Measurements from ENCODE around the gene SPPL2B. TPM values are rescaled to one million over a fixed set of nuclear protein-coding genes. Genes with fewer than 3 reads are reported as not detected.
"Not testable (repeated sequence)": the region's sequence is repeated elsewhere in the genome, so short reads cannot be mapped to it uniquely, and the experiment has no call there.

SPPL2B gene, protein sequence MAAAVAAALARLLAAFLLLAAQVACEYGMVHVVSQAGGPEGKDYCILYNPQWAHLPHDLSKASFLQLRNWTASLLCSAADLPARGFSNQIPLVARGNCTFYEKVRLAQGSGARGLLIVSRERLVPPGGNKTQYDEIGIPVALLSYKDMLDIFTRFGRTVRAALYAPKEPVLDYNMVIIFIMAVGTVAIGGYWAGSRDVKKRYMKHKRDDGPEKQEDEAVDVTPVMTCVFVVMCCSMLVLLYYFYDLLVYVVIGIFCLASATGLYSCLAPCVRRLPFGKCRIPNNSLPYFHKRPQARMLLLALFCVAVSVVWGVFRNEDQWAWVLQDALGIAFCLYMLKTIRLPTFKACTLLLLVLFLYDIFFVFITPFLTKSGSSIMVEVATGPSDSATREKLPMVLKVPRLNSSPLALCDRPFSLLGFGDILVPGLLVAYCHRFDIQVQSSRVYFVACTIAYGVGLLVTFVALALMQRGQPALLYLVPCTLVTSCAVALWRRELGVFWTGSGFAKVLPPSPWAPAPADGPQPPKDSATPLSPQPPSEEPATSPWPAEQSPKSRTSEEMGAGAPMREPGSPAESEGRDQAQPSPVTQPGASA
- total RNA-seq, result 100 to 1,000 TPM in 1 of 2 donors, 10 to 100 TPM in 1; 75.8 to 202 TPM

DNA sequence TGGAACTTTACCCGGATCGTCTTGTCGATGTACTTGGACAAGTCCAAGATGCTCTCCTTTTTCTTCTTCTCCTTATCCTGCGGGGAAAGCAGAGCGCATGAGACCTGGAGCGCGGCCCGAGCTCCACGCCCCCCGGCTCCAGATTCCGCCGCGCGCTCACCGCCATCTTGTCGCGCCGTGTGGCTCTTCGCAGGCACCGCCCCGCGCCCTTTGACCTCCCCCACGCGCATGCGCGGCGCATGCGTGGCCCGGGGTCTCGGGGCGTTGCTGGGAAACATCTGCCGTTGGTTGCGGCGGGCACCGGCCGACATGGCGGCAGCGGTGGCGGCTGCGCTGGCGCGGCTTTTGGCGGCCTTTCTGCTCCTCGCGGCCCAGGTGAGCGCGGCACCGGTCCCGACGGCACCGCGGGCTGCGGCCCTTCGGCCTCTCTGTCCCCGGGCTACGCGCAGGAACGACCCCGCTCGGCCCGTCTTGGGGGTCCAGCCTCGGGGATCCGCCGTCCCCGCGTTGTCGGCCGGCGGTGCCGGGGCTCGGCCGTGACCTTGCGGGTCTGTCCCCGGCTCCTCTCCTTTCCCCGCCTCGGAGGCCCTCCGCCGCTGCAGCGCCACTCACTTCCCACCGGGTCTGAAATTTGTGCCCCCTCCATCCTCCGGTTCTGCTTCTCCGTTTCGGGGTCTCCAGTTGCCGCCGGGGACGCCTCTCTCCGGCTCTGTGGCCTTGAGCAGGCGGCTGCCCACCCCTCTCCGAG is at the start of gene SPPL2B, which contains the start of gene LSM7:
SPPL2B (plus strand) TSS at position 284 of the 748 bp plus-strand sequence; CDS start at position 310, 26 bp downstream.
LSM7 (minus strand) TSS at position 186 of the 748 bp plus-strand sequence; CDS start at position 166, 20 bp downstream.
- Histone ChIP-seq H3K36me3 (replicated peaks in 1 of 2; ENCODE audit: insufficient read depth in 1 of 2, low read depth in 2 of 2) (no peaks in the 10 kb centered on the region), H3K27ac (peak within 1 kb of the TSS in 3 of 4 donors; percentile 75 to 80 (median 79)), H3K4me3 (peak within 1 kb of the TSS; percentile 86 to 98), H3K9me3 (no peaks in the 10 kb centered on the region), H3K27me3 (no peaks in the 10 kb centered on the region), H3K4me1 (peaks cover 61% of the 10 kb centered on the region)
- DNase-seq (peak; percentile 91 to 92 (median 92)), ATAC-seq (peak; percentile 87)
- TF ChIP-seq POLR2A (IDR thresholded peaks at IDR 0.05) (peak; percentile 41 to 66 (median 60)), CTCF (IDR thresholded peaks at IDR 0.05) (peak in 1 of 7 experiments; percentile 23)
- 0 to 1% methylated on average over 21 to 82 of the region's 89 CpGs for WGBS, 2 donors
- intact Hi-C loops (cut with DNase I), result no loop called here

GRCh38 chr19:2280633-2281264 is 47.7 kb upstream of the SPPL2B start:
- no peak overlapping the region for H3K4me3 ChIP-seq
- no peaks in the 10 kb centered on the region for H3K36me3 ChIP-seq (replicated peaks in 1 of 2; ENCODE audit: insufficient read depth in 1 of 2, low read depth in 2 of 2)
- intact Hi-C loops (cut with DNase I), result no loop called here
- no peak for TF ChIP-seq POLR2A (IDR thresholded peaks at IDR 0.05)
- TF ChIP-seq CTCF (IDR thresholded peaks at IDR 0.05), result no peak
- whole genome bisulfite sequencing, 2 donors, result 48 to 62% methylated on average over 22 to 25 of the region's 26 CpGs
- H3K27me3 ChIP-seq, result no peaks in the 10 kb centered on the region
- H3K9me3 ChIP-seq, result no peaks in the 10 kb centered on the region
- DNase-seq (peak; percentile 60 to 82 (median 76)), ATAC-seq (peak; percentile 59)
- no peak overlapping the region for H3K27ac ChIP-seq
- H3K4me1 ChIP-seq, result peaks cover 13% of the 10 kb centered on the region

DNA sequence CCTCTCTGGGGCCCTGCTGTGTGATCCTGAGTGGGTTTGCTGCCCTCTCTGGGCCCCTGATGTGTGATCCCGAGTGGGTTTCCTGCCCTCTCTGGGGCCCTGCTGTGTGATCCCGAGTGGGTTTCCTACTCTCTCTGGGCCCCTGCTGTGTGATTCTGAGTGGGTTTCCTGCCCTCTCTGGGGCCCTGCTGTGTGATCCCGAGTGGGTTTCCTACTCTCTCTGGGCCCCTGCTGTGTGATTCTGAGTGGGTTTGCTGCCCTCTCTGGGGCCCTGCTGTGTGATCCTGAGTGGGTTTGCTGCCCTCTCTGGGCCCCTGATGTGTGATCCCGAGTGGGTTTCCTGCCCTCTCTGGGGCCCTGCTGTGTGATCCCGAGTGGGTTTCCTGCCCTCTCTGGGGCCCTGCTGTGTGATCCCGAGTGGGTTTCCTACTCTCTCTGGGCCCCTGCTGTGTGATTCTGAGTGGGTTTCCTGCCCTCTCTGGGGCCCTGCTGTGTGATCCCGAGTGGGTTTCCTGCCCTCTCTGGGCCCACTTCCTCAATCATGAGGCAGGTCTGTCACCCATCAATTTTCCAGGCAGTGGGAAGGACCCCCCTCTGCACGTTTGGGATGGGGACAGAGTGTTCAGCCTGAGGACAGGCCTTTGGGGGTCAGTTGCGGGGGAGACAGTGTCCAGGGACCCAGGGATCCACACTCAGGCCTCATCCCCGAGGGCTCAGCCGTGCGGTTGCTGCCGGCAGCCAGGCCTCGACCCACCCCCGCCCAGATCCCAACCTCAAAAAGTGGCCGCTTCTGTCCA is 47.0 kb upstream of the SPPL2B start:
- H3K27ac ChIP-seq, result peak overlapping the region in 1 of 4 donors; percentile 59
- H3K9me3 ChIP-seq; H3K36me3 ChIP-seq (replicated peaks in 1 of 2; ENCODE audit: insufficient read depth in 1 of 2, low read depth in 2 of 2); DNase-seq; H3K4me3 ChIP-seq; H3K27me3 ChIP-seq; intact Hi-C loops (cut with DNase I): not testable (repeated sequence)
- 31% methylated on average over 16 of the region's 16 CpGs; no CpG with 5 or more reads in 1 of the 2 donors for WGBS, 2 donors
- peak; percentile 16 for ATAC-seq
- H3K4me1 ChIP-seq, result peaks cover 13% of the 10 kb centered on the region

- TF ChIP-seq POLR2A (IDR thresholded peaks at IDR 0.05) (peak in 1 of 3 donors; percentile 37), CTCF (IDR thresholded peaks at IDR 0.05) (no peak)
- H3K36me3 ChIP-seq (replicated peaks in 1 of 2; ENCODE audit: insufficient read depth in 1 of 2, low read depth in 2 of 2), result no peaks in the 10 kb centered on the region
- peak within 1 kb of the TSS in 1 of 4 donors; percentile 59 for H3K27ac ChIP-seq
- ATAC-seq (peak; percentile 25), DNase-seq (peak; percentile 31 to 78 (median 54))
- no peak within 1 kb of the TSS for H3K4me3 ChIP-seq
- H3K4me1 ChIP-seq, result peaks cover 13% of the 10 kb centered on the region
- 32 to 47% methylated on average over 21 to 40 of the region's 41 CpGs for WGBS, 2 donors
- H3K27me3 ChIP-seq, result no peaks in the 10 kb centered on the region
- H3K9me3 ChIP-seq, result no peaks in the 10 kb centered on the region
- intact Hi-C loops (cut with DNase I), result no loop called here
These were observed 46.2 kb upstream of the SPPL2B start, which contains the start of gene PEAK3 for GRCh38 chr19:2282062-2282861. Gene PEAK3 (minus strand): TSS chr19:2282175. CDS start chr19:2280931, 1,244 bp downstream.

Measured in body of pancreas (tissue), 4 donors.